Neural cell (in vitro differentiated cells): Measurements from ENCODE around the gene ACTN4. TPM values are rescaled to one million over a fixed set of nuclear protein-coding genes. Genes with fewer than 3 reads are reported as not detected.

Experiments
- H2AFZ ChIP-seq: fragments of 200-600, 300-800 bp; sonication (generic), shearing (Covaris generic); 2 replicates; pipeline ENCODE4 v1.6.0; 2014; ENCODE audit warnings: low read depth, mild to moderate bottlenecking, antibody characterized with exemption, low read length, moderate library complexity
- H3F3A ChIP-seq: fragments of 200-600 bp; shearing (Covaris generic); 2 replicates; pipeline ENCODE4 v1.6.1; 2016; ENCODE audit warnings: mild to moderate bottlenecking, moderate library complexity, mixed read lengths, antibody characterized with exemption, low read length; ENCODE audit not compliant: insufficient read depth, poor library complexity, severe bottlenecking
- H3K27ac ChIP-seq: fragments of 200-600, 300-800 bp; sonication (generic), shearing (Covaris generic); 2 replicates; pipeline ENCODE4 v1.5.1; 2014; ENCODE audit warnings: mild to moderate bottlenecking, low read length, moderate library complexity
- H3K27me3 ChIP-seq: fragments of 300-800, 200-600 bp; sonication (generic), shearing (Covaris generic); 2 replicates; pipeline ENCODE4 v1.6.0; 2014; ENCODE audit warnings: mild to moderate bottlenecking, low read depth, low read length, moderate library complexity; ENCODE audit not compliant: insufficient read depth
- H3K36me3 ChIP-seq: fragments of 300-800, 200-600 bp; sonication (generic), shearing (Covaris generic); 2 replicates; pipeline ENCODE4 v1.5.1; 2014; ENCODE audit warnings: mild to moderate bottlenecking, antibody characterized with exemption, low read length, moderate library complexity; ENCODE audit not compliant: insufficient read depth
- H3K4me2 ChIP-seq: fragments of 300-800, 200-600 bp; sonication (generic), shearing (Covaris generic); 2 replicates; pipeline ENCODE4 v1.6.0; 2014; ENCODE audit warnings: mild to moderate bottlenecking, low read length
- H3K4me3 ChIP-seq: fragments of 300-800, 200-600 bp; sonication (generic), shearing (Covaris generic); 2 replicates; pipeline ENCODE4 v1.5.1; 2014; ENCODE audit warnings: mild to moderate bottlenecking, low read length, moderate library complexity
- H3K79me2 ChIP-seq: fragments of 200-600 bp; shearing (Covaris generic); replicated peaks from 2 replicates; pipeline ENCODE4 v1.6.0; 2014; ENCODE audit warnings: mild to moderate bottlenecking, low read length, moderate library complexity; ENCODE audit not compliant: insufficient read depth
- H3K9ac ChIP-seq: fragments of 300-800, 200-600 bp; sonication (generic), shearing (Covaris generic); 2 replicates; pipeline ENCODE4 v1.6.1; 2016; ENCODE audit warnings: mild to moderate bottlenecking, low read length, mixed read lengths
- H3K9me2 ChIP-seq: fragments of 200-600 bp; shearing (Covaris generic); 2 replicates; pipeline ENCODE4 v1.6.1; 2016; ENCODE audit warnings: mild to moderate bottlenecking, low read length, mixed read lengths; ENCODE audit not compliant: insufficient read depth
- H3K9me3 ChIP-seq: fragments of 200-600, 300-800 bp; sonication (generic), shearing (Covaris generic); 2 replicates; pipeline ENCODE4 v1.6.1; 2016; ENCODE audit warnings: mild to moderate bottlenecking, mixed run types, low read length, moderate library complexity, mixed read lengths
- H4K20me1 ChIP-seq: fragments of 200-600 bp; shearing (Covaris generic); 2 replicates; pipeline ENCODE4 v1.6.1; 2016; ENCODE audit warnings: mild to moderate bottlenecking, mixed run types; ENCODE audit not compliant: insufficient read depth
- CTCF ChIP-seq: fragments of 450-650 bp; IDR thresholded peaks from 2 replicates; pipeline ENCODE4 v1.5.1; 2014; ENCODE audit warnings: antibody characterized with exemption, mild to moderate bottlenecking, moderate library complexity; ENCODE audit not compliant: poor library complexity, severe bottlenecking
- EP300 ChIP-seq: fragments of 450-650 bp; conservative IDR thresholded peaks from 2 replicates; pipeline ENCODE4 v1.6.1; 2014; ENCODE audit warnings: antibody characterized with exemption, mild to moderate bottlenecking, moderate library complexity; ENCODE audit not compliant: poor library complexity, severe bottlenecking
- EZH2 ChIP-seq: fragments of 200-600, 300-800 bp; shearing (Covaris generic), sonication (generic); IDR thresholded peaks from 2 replicates; pipeline ENCODE4 v1.6.1; 2014; ENCODE audit warnings: antibody characterized with exemption, low read length, borderline replicate concordance, mild to moderate bottlenecking; ENCODE audit not compliant: insufficient read depth, poor library complexity, severe bottlenecking
- MXI1 ChIP-seq: fragments of 450-650 bp; conservative IDR thresholded peaks from 2 replicates; pipeline ENCODE4 v1.6.1; 2014; ENCODE audit warnings: antibody characterized with exemption, mild to moderate bottlenecking; ENCODE audit not compliant: poor library complexity, severe bottlenecking
- POLR2AphosphoS5 ChIP-seq: IDR thresholded peaks from 2 replicates; pipeline ENCODE4 v1.6.1; 2012
- RAD21 ChIP-seq: fragments of 450-650 bp; conservative IDR thresholded peaks from 2 replicates; pipeline ENCODE4 v1.6.1; 2014; ENCODE audit warnings: antibody characterized with exemption, mild to moderate bottlenecking, moderate library complexity
- REST ChIP-seq: IDR thresholded peaks from 2 replicates; pipeline ENCODE4 v1.6.1; 2012; ENCODE audit warnings: borderline replicate concordance
- SMC3 ChIP-seq: fragments of 450-650 bp; conservative IDR thresholded peaks from 2 replicates; pipeline ENCODE4 v1.6.1; 2014; ENCODE audit warnings: antibody characterized with exemption, mild to moderate bottlenecking, moderate library complexity; ENCODE audit not compliant: poor library complexity
- TAF1 ChIP-seq: IDR thresholded peaks from 2 replicates; pipeline ENCODE4 v1.6.1; 2012; ENCODE audit warnings: low read depth
- polyA plus RNA-seq: library from polyadenylated mRNA; depleted of rRNA; stranded (reverse); fragments of >200 nt; gene quantifications from 2 replicates; pipeline ENCODE4 v1.2.3, GENCODE V29; 2014

Gene ACTN4
- polyA plus RNA-seq, 1 donor from 2014 or later = 54.0 TPM

- TF ChIP-seq POLR2AphosphoS5 = no peak
Measured at GRCh38 chr19:38723606-38723965, 76.1 kb downstream of the ACTN4 start (continued).

- Histone ChIP-seq H2AFZ (no peak overlapping the region), H3K4me2 (no peak overlapping the region), H3K36me3 (no peaks in the 10 kb centered on the region), H4K20me1 (no peaks in the 10 kb centered on the region), H3K79me2 (no peaks in the 10 kb centered on the region), H3K4me3 (no peak overlapping the region), H3K9me3 (no peaks in the 10 kb centered on the region), H3K27ac (no peak overlapping the region), H3K9ac (no peak overlapping the region), H3F3A (no peaks in the 10 kb centered on the region), H3K9me2 (no peaks in the 10 kb centered on the region), H3K27me3 (no peaks in the 10 kb centered on the region)
- TF ChIP-seq CTCF (no peak), MXI1 (no peak), EZH2 (no peak), TAF1 (no peak), SMC3 (no peak), POLR2AphosphoS5 (no peak), RAD21 (no peak), REST (no peak), EP300 (no peak)
Measured at GRCh38 chr19:38723990-38724854, 76.8 kb downstream of the ACTN4 start.

- Histone ChIP-seq H3K4me2 (no peak overlapping the region), H3K36me3 (no peaks in the 10 kb centered on the region), H3K9me3 (no peaks in the 10 kb centered on the region), H3K4me3 (no peak overlapping the region), H3K9ac (no peak overlapping the region), H3K27me3 (no peaks in the 10 kb centered on the region), H3K9me2 (no peaks in the 10 kb centered on the region), H3F3A (no peaks in the 10 kb centered on the region), H2AFZ (no peak overlapping the region), H3K27ac (no peak overlapping the region), H4K20me1 (no peaks in the 10 kb centered on the region), H3K79me2 (no peaks in the 10 kb centered on the region)
- TF ChIP-seq SMC3 (no peak), REST (no peak), EZH2 (no peak), TAF1 (no peak), POLR2AphosphoS5 (no peak), CTCF (no peak), RAD21 (no peak), MXI1 (no peak), EP300 (no peak)
Measured at GRCh38 chr19:38725469-38726283, 78.2 kb downstream of the ACTN4 start.
